Esophagus squamous epithelium (tissue), 5 donors: Measurements from ENCODE around the gene CSAD. TPM values are rescaled to one million over a fixed set of nuclear protein-coding genes. Genes with fewer than 3 reads are reported as not detected.

Experiments
- DNase-seq: peaks from one replicate; lab custom pipeline; 2025; lab: John Stamatoyannopoulos, UW
- H3K27ac ChIP-seq, 4 donors: fragments of 200-600 bp; sonication (generic); one replicate each; pipeline ENCODE4 v1.5.1; 2016 to 2019; ENCODE audit warnings: mild to moderate bottlenecking in 1 of 4
- H3K27me3 ChIP-seq, 4 donors: fragments of 200-600 bp; sonication (generic); 1 replicate in 3 of 4; 2 replicates in 1 of 4; pipeline versions ENCODE4 v1.5.1 to v1.6.0; 2017 to 2021; ENCODE audit warnings: antibody characterized with exemption in 1 of 4
- H3K36me3 ChIP-seq, 3 donors: fragments of 200-600 bp; sonication (generic); one replicate each; pipeline ENCODE4 v1.5.1; 2016 to 2019
- H3K4me1 ChIP-seq, 3 donors: fragments of 200-600 bp; sonication (generic); one replicate each; pipeline ENCODE4 v1.5.1; 2017 to 2019
- H3K4me3 ChIP-seq, 4 donors: fragments of 200-600 bp; sonication (generic); 1 replicate in 3 of 4; 2 replicates in 1 of 4; pipeline ENCODE4 v1.5.1; 2016 to 2019; ENCODE audit warnings: mild to moderate bottlenecking in 2 of 4, moderate library complexity in 1 of 4
- H3K9me3 ChIP-seq, 3 donors: fragments of 200-600 bp; sonication (generic); one replicate each; pipeline ENCODE4 v1.5.1; 2016 to 2019
- POLR2A ChIP-seq, 4 donors: fragments of 450-650 bp; IDR thresholded peaks; one replicate each; pipeline ENCODE4 v1.6.1; 2017; ENCODE audit warnings: antibody characterized with exemption in 4 of 4, mild to moderate bottlenecking in 4 of 4, moderate library complexity in 3 of 4
- WGBS, 2 donors: methylation state at CpG; one replicate each; pipeline ENCODE4 v1.1.5; 2018; 5-methylcytosine and 5-hydroxymethylcytosine counted together
- intact Hi-C: fragments of 100-400 bp; cut with DNase I; formaldehyde crosslinking; loops from one replicate; pipeline ENCODE4 v1.15.0; 2022
- total RNA-seq, 4 donors: library from RNA; depleted of rRNA; stranded (reverse); fragments of >200 nt; gene quantifications; one replicate each; pipeline ENCODE4 v1.1.0, GENCODE V29; 2016
- TF ChIP-seq, protein P1 (sequence below), 6 experiments: fragments of 450-650 bp in 4 of 6; fragments of 200-600 bp in 2 of 6; sonication (generic) in 2 of 6; IDR thresholded peaks; one replicate each; pipeline ENCODE4 v1.5.1; 2016 to 2019; ENCODE audit warnings: antibody characterized with exemption in 6 of 6, mild to moderate bottlenecking in 4 of 6, moderate library complexity in 4 of 6
- donor health status: DM: yes; HTN: yes; CAD: no.

Gene CSAD
- total RNA-seq, 4 donors from 2014 or later, result 11.4 to 30.5 (median 15.7) TPM

DNA sequence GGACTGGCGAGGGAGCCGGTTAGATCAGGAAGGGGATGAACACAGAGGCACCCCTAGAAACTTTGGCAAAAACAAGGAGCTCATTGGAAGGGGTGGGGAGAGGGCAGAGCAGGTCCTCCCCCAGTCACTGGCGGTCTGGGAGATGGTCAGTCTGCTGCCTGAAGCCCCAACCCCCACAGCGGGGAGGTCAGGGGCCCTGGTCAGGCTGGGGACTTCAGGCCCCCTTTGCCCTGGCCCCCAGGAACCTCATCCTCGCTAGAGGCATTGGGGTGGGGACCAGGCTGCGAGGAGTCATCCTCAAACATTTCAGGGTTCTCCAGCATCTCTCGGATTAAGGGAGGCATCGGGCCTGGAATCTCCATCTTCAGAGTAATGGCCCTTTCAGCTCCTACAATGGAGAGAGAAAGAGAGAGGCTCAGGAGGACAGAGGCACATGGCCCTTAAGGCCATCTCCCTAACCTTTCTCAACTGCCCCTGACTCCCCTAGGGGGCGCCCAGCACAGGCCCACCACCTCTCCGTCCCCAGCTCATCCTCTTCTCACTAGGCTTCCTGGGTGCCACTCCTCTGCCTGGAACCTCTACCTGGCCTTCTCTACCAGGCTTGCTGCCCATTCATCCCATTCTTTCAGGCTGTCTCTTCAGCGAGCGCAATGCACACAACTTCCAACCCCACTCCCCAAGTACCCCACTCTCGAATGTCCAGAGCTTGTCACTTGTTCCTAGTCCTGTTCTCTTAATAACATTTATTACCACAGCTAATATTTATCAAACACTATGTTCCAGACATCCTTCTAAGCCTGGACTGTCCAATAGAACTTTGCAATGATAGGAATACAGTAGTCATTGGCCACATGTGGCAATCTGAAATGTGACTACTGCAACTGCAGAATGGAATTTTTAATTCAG lies 31.0 kb upstream of the CSAD start:
- Histone ChIP-seq H3K27me3 (no peaks in the 10 kb centered on the region), H3K27ac (no peak overlapping the region), H3K4me1 (peaks cover 24 to 70% (median 31%) of the 10 kb centered on the region in 3 donors), H3K9me3 (no peaks in the 10 kb centered on the region), H3K4me3 (no peak overlapping the region), H3K36me3 (peaks cover 50 to 77% (median 52%) of the 10 kb centered on the region in 3 donors)
- intact Hi-C loops, result loop anchor here (5.0 kb wide), 1 partner anchor 76 kb away; no protein-coding TSS in a partner anchor
- no peak for DNase-seq
- TF ChIP-seq POLR2A (IDR thresholded peaks at IDR 0.05), result no peak
- TF ChIP-seq, protein P1, sequence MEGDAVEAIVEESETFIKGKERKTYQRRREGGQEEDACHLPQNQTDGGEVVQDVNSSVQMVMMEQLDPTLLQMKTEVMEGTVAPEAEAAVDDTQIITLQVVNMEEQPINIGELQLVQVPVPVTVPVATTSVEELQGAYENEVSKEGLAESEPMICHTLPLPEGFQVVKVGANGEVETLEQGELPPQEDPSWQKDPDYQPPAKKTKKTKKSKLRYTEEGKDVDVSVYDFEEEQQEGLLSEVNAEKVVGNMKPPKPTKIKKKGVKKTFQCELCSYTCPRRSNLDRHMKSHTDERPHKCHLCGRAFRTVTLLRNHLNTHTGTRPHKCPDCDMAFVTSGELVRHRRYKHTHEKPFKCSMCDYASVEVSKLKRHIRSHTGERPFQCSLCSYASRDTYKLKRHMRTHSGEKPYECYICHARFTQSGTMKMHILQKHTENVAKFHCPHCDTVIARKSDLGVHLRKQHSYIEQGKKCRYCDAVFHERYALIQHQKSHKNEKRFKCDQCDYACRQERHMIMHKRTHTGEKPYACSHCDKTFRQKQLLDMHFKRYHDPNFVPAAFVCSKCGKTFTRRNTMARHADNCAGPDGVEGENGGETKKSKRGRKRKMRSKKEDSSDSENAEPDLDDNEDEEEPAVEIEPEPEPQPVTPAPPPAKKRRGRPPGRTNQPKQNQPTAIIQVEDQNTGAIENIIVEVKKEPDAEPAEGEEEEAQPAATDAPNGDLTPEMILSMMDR (IDR thresholded peaks at IDR 0.05), result peak in 1 of 6 experiments; percentile 12
- WGBS, 2 donors, result 65 to 86% methylated on average over 6 to 7 of the region's 13 CpGs

DNA sequence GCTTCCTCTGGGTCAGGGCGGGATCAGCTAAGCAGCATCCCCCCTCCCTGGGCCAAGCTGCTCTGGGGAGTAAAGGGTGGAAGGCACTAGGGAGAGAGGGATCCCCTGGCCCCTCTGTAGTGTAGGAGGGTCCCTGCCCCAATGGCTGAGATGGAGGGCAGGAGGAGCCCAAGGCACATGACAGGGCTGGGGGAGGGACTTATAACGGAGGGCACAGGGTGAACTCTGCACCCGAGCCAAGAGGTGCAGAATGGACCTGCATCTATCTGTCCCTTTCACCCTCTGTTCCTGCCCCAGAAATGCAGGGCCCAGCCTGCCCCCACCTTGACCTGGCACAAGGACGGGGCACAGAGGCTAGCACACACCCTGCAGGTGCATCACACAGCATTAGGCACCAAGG lies 30.1 kb upstream of the CSAD start:
- Histone ChIP-seq H3K27me3 (no peaks in the 10 kb centered on the region), H3K4me1 (peaks cover 18 to 63% (median 22%) of the 10 kb centered on the region in 3 donors), H3K36me3 (peaks cover 50 to 69% (median 52%) of the 10 kb centered on the region in 3 donors), H3K9me3 (no peaks in the 10 kb centered on the region), H3K4me3 (no peak overlapping the region), H3K27ac (no peak overlapping the region)
- intact Hi-C loops, result loop anchor here (5.0 kb wide), 1 partner anchor 76 kb away; no protein-coding TSS in a partner anchor
- 66 to 100% methylated on average over 1 to 3 of the region's 4 CpGs for WGBS, 2 donors
- no peak for DNase-seq
- TF ChIP-seq POLR2A (IDR thresholded peaks at IDR 0.05), result no peak
- TF ChIP-seq, protein P1 (IDR thresholded peaks at IDR 0.05), result no peak

DNA sequence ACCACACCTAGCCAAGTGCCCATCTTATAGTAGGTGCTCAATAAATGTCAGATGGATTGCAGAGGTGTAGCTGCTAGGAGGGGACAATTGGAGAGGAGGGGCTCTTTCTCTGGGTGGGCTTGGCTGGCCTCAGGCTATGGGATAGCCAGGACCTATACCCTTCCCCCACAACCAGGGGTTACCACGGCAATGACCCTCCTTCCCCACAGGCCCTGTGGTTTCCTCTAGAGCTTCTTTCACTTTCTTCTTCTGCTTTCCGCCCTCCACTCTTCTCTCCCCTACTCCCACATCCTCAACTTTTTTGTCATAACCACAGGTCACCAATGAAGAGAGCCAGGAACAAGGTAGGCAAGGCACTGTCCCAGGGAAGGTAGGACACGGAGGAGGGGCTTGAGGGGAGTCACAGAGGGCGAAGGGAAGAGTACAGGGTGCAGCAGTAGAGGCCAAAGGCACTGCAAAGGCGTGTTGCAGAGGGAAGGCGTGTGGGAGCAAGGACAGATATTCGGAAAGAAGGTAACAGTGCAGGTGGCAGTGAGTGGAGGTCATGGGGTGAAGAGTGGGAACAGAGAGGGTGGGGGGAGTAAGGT lies 28.2 kb upstream of the CSAD start:
- WGBS, 2 donors, result 50 to 60% methylated on average over 7 of the region's 7 CpGs
- Histone ChIP-seq H3K36me3 (peaks cover 38 to 50% (median 41%) of the 10 kb centered on the region in 3 donors), H3K27me3 (no peaks in the 10 kb centered on the region), H3K27ac (peak overlapping the region; percentile 4 to 59 (median 31)), H3K9me3 (no peaks in the 10 kb centered on the region), H3K4me3 (peak overlapping the region in 1 of 4 donors; percentile 25), H3K4me1 (peaks cover 11 to 47% (median 16%) of the 10 kb centered on the region in 3 donors)
- TF ChIP-seq POLR2A (IDR thresholded peaks at IDR 0.05), result no peak
- TF ChIP-seq, protein P1 (IDR thresholded peaks at IDR 0.05), result no peak
- no peak for DNase-seq
- intact Hi-C loops, result no loop called here

DNA sequence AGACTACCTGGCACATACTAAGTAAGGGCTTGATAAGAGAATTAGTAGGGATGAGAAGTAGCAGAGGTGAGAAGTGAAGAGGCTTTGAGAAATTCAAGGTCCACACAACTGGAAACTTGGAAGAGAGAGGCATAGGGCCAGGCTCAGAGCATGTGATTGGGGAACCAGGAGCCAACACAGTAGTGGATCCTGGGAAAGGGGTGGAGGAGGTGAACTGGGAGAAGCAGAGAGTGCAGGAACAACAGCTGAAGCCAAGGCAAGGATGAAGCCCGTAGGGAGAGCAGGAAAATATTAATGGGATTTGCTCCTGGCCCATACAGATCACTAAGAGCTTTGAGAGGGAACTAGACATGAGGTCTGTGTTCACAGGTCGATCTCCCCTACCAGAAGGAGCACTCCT lies 27.7 kb upstream of the CSAD start:
- Histone ChIP-seq H3K27ac (peak overlapping the region; percentile 4 to 53 (median 24)), H3K9me3 (no peaks in the 10 kb centered on the region), H3K36me3 (peaks cover 32 to 45% (median 36%) of the 10 kb centered on the region in 3 donors), H3K4me1 (peaks cover 9 to 42% (median 14%) of the 10 kb centered on the region in 3 donors), H3K27me3 (no peaks in the 10 kb centered on the region), H3K4me3 (no peak overlapping the region)
- WGBS, 2 donors, result 24 to 52% methylated on average over 2 of the region's 2 CpGs
- no peak for DNase-seq
- intact Hi-C loops, result no loop called here
- no peak for TF ChIP-seq POLR2A (IDR thresholded peaks at IDR 0.05)
- TF ChIP-seq, protein P1 (IDR thresholded peaks at IDR 0.05), result no peak
